22Rv1 (cell line): ENCODE data around the gene ANKRD27.

Experiments
- ZFX ChIP-seq: fragments of 450-650 bp; IDR thresholded peaks from 2 replicates; pipeline ENCODE4 v1.6.1; 2017; ENCODE audit warnings: antibody characterized with exemption, borderline replicate concordance
- TF ChIP-seq, protein P1 (sequence below): fragments of 450-650 bp; IDR thresholded peaks from 2 replicates; pipeline ENCODE4 v1.5.1; 2017; ENCODE audit warnings: mild to moderate bottlenecking

DNA sequence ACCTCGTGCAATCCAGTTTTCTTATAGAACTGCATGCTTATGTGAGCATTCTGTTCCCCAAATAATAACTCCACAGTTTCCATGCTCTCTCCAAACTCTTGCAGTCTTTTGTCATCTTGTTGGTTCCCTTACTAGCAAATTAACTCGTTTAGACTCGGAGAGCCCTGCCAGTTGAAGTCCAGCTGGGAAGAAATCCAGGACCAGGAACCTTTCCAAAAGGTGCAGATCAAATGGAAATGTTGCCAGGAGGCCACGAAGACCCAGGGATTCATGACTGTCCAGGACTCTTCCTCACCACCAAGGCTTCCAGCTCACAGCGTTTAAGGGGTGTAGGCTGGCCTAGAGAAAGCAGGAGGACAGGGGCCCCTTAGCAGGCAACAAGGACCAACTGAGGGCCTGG, 42.5 kb upstream of the ANKRD27 start:
- TF ChIP-seq, protein P1, sequence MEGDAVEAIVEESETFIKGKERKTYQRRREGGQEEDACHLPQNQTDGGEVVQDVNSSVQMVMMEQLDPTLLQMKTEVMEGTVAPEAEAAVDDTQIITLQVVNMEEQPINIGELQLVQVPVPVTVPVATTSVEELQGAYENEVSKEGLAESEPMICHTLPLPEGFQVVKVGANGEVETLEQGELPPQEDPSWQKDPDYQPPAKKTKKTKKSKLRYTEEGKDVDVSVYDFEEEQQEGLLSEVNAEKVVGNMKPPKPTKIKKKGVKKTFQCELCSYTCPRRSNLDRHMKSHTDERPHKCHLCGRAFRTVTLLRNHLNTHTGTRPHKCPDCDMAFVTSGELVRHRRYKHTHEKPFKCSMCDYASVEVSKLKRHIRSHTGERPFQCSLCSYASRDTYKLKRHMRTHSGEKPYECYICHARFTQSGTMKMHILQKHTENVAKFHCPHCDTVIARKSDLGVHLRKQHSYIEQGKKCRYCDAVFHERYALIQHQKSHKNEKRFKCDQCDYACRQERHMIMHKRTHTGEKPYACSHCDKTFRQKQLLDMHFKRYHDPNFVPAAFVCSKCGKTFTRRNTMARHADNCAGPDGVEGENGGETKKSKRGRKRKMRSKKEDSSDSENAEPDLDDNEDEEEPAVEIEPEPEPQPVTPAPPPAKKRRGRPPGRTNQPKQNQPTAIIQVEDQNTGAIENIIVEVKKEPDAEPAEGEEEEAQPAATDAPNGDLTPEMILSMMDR: no peak
- TF ChIP-seq ZFX: no peak
